Nephron progenitor cell (in vitro differentiated cells): ENCODE results near the gene MAP6.
A peak's percentile ranks its signal among the peaks of the same experiment; 100 is the strongest.

ENCODE experiments used
- DNase-seq: peaks from one replicate; pipeline ENCODE4 v3.0.0; 2021
- H3K27ac Mint-ChIP-seq: 2 replicates; pipeline ENCODE4 v1.8.0; 2021; ENCODE audit warnings: mild to moderate bottlenecking, moderate library complexity, mixed read lengths
- H3K27me3 Mint-ChIP-seq: 2 replicates; pipeline ENCODE4 v1.8.0; 2021; ENCODE audit warnings: mild to moderate bottlenecking, low read depth, mixed read lengths; ENCODE audit not compliant: poor library complexity
- H3K36me3 Mint-ChIP-seq: 2 replicates; pipeline ENCODE4 v1.8.0; 2021; ENCODE audit warnings: low read depth, mixed read lengths
- H3K4me1 Mint-ChIP-seq: 2 replicates; pipeline ENCODE4 v1.8.0; 2021; ENCODE audit warnings: mixed read lengths
- H3K4me3 Mint-ChIP-seq: 2 replicates; pipeline ENCODE4 v1.8.0; 2021; ENCODE audit warnings: mild to moderate bottlenecking, moderate library complexity, mixed read lengths
- H3K9me3 Mint-ChIP-seq: 2 replicates; pipeline ENCODE4 v1.8.0; 2021; ENCODE audit warnings: mild to moderate bottlenecking, moderate library complexity, mixed read lengths
- CTCF ChIP-seq: fragments of 200-600 bp; sonication (generic); IDR thresholded peaks from 2 replicates; pipeline ENCODE4 v1.5.0; 2021; ENCODE audit warnings: antibody characterized with exemption

Gene MAP6

GRCh38 chr11:75668451-75669297, at the start of gene MAP6:
MAP6 (minus strand) TSS chr11:75669038; CDS start chr11:75668369, 669 bp downstream.
- TF ChIP-seq CTCF: no peak
- peaks cover 87% of the 10 kb centered on the region for H3K27me3 Mint-ChIP-seq
- H3K9me3 Mint-ChIP-seq: peaks cover 2% of the 10 kb centered on the region
- DNase-seq: peak; percentile 61
- no peaks in the 10 kb centered on the region for H3K36me3 Mint-ChIP-seq
- peaks cover 6% of the 10 kb centered on the region for H3K4me1 Mint-ChIP-seq
- no peak within 1 kb of the TSS for H3K27ac Mint-ChIP-seq
- H3K4me3 Mint-ChIP-seq: peak within 1 kb of the TSS; percentile 78

GRCh38 chr11:75717608-75718418, 49.0 kb upstream of the MAP6 start, which contains the start of gene MOGAT2:
MOGAT2 (plus strand) TSS chr11:75717838; CDS start chr11:75717889, 51 bp downstream.
- Mint-ChIP-seq H3K27ac (no peak within 1 kb of the TSS), H3K36me3 (no peaks in the 10 kb centered on the region), H3K4me1 (peaks cover 19% of the 10 kb centered on the region), H3K9me3 (no peaks in the 10 kb centered on the region), H3K27me3 (peaks cover 36% of the 10 kb centered on the region), H3K4me3 (no peak within 1 kb of the TSS)
- DNase-seq: no peak
- no peak for TF ChIP-seq CTCF

GRCh38 chr11:75716659-75717058, 47.8 kb upstream of the MAP6 start:
- no peak overlapping the region for H3K27ac Mint-ChIP-seq
- no peaks in the 10 kb centered on the region for H3K9me3 Mint-ChIP-seq
- peaks cover 19% of the 10 kb centered on the region for H3K4me1 Mint-ChIP-seq
- DNase-seq: no peak
- no peak overlapping the region for H3K4me3 Mint-ChIP-seq
- no peaks in the 10 kb centered on the region for H3K36me3 Mint-ChIP-seq
- H3K27me3 Mint-ChIP-seq: peaks cover 34% of the 10 kb centered on the region
- no peak for TF ChIP-seq CTCF

GRCh38 chr11:75715688-75716087, 46.9 kb upstream of the MAP6 start:
- Mint-ChIP-seq H3K27ac (no peak overlapping the region), H3K36me3 (no peaks in the 10 kb centered on the region), H3K27me3 (peaks cover 36% of the 10 kb centered on the region), H3K4me3 (no peak overlapping the region), H3K4me1 (peaks cover 16% of the 10 kb centered on the region), H3K9me3 (no peaks in the 10 kb centered on the region)
- no peak for TF ChIP-seq CTCF
- DNase-seq: no peak

- Mint-ChIP-seq H3K36me3 (no peaks in the 10 kb centered on the region), H3K27ac (no peak overlapping the region), H3K4me1 (peaks cover 6% of the 10 kb centered on the region), H3K27me3 (peaks cover 47% of the 10 kb centered on the region), H3K9me3 (no peaks in the 10 kb centered on the region), H3K4me3 (no peak overlapping the region)
- TF ChIP-seq CTCF: no peak
- no peak for DNase-seq
These were observed 45.4 kb upstream of the MAP6 start for GRCh38 chr11:75714211-75714610.
